ENCODE measurements around the gene ATP5F1D. TPM values are rescaled to one million over a fixed set of nuclear protein-coding genes. Genes with fewer than 3 reads are reported as not detected.
A peak's percentile ranks its signal among the peaks of the same experiment; 100 is the strongest.

ATP5F1D gene
- total RNA-seq, 2 donors from 2014 or later: 40.4 to 45.1 TPM

DNA sequence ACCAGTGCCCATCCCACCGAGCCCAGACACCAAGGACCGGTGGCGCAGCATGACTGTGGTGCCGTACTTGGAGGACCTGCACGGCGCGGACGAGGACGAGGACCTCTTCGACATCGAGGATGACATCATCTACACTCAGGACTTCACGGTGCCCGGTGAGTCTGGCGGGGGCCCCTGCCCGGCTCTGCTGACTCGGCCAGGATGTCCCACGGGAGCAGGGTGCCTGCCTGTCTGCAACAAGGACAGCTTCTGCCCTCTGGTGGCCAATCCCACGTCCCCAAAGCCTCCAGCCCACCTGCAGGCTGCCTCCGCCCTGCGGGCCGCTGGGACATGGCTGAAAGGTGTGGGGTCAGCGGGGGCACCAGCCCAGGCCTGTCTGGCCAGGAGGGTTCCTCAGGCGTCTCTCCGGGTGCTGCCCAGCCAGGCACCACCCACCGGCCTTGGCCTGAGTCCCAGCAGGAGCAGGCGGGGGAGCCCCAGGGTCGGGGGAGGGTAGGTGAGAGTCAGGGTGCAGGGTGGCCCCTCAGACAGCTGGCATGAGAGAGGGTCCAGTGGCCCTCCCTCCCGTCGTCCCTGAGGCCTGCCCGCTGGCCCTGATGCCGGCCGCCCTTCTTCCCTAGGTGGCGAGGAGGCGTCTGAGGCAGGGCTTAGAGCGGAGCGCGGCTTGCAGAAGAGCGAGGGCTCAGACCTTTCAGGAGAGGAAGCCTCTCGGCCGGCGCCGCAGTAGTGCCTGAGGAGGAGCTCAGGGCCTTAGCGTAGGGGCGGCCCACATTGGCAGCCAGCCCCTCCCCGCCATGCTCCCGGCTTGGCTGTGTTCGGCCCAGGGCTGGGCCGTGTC, 18.3 kb upstream of the ATP5F1D start:
- Histone ChIP-seq H3K4me1 (ENCODE audit: control insufficient read depth in 1 of 2, low read depth in 2 of 2) (peaks cover 6 to 39% of the 10 kb centered on the region in 2 donors), H3K9me3 (no peaks in the 10 kb centered on the region), H3K36me3 (peaks cover 52% of the 10 kb centered on the region), H3K4me3 (no peak overlapping the region), H3K27me3 (replicated peaks; ENCODE audit: insufficient read depth) (no peaks in the 10 kb centered on the region), H3K27ac (no peak overlapping the region)
- DNase-seq (ENCODE audit: low spot score) (no peak), ATAC-seq (ENCODE audit: insufficient number of reproducible peaks, low FRiP score, low read depth) (no peak)
- TF ChIP-seq, protein P1, sequence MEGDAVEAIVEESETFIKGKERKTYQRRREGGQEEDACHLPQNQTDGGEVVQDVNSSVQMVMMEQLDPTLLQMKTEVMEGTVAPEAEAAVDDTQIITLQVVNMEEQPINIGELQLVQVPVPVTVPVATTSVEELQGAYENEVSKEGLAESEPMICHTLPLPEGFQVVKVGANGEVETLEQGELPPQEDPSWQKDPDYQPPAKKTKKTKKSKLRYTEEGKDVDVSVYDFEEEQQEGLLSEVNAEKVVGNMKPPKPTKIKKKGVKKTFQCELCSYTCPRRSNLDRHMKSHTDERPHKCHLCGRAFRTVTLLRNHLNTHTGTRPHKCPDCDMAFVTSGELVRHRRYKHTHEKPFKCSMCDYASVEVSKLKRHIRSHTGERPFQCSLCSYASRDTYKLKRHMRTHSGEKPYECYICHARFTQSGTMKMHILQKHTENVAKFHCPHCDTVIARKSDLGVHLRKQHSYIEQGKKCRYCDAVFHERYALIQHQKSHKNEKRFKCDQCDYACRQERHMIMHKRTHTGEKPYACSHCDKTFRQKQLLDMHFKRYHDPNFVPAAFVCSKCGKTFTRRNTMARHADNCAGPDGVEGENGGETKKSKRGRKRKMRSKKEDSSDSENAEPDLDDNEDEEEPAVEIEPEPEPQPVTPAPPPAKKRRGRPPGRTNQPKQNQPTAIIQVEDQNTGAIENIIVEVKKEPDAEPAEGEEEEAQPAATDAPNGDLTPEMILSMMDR (IDR thresholded peaks at IDR 0.05): peak; percentile 37

DNA sequence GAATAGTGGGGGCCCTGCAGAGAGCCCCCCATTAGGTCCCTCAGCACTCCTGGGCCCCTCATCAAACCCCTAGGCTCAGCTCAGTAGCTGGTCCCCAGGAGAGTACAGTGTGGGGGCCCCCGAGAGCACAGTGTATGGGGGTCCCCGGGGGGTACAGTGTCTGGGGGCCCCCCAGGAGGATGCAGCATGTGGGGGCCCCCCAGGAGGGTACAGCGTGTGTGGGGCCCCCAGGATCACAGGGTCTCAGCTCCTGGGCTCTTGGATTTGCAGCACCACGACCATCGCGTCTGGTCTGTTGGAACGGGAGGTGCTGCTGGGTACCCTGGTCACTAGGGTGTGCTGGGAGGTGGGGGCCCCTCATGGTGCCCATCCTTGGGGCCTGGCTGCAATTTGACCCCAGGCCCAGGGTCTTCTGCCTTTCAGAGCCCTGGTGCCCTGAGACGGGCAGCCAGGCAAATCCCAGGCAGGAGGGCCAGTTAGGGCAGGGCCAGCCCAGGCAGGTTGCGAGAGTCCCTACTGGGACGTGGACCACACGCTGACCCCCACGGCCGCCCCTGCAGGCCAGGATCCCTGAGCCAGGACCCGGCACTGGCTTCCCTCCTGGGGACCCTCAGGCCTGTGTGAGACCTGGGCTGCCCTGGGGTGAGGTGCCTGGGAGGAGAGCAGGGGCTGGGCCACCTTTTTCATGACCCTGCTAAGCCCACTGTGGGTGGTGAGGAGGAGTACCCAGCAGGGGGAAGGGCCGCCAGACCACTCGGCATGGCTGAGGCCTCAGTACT, 17.3 kb upstream of the ATP5F1D start:
- H3K27ac ChIP-seq: no peak overlapping the region
- H3K9me3 ChIP-seq: no peaks in the 10 kb centered on the region
- no peak for ATAC-seq (ENCODE audit: insufficient number of reproducible peaks, low FRiP score, low read depth)
- H3K36me3 ChIP-seq: peaks cover 54% of the 10 kb centered on the region
- no peaks in the 10 kb centered on the region for H3K27me3 ChIP-seq (replicated peaks; ENCODE audit: insufficient read depth)
- TF ChIP-seq, protein P1 (IDR thresholded peaks at IDR 0.05): no peak
- DNase-seq (ENCODE audit: low spot score): no peak
- peaks cover 6 to 29% of the 10 kb centered on the region in 2 donors for H3K4me1 ChIP-seq (ENCODE audit: control insufficient read depth in 1 of 2, low read depth in 2 of 2)
- no peak overlapping the region for H3K4me3 ChIP-seq

DNA sequence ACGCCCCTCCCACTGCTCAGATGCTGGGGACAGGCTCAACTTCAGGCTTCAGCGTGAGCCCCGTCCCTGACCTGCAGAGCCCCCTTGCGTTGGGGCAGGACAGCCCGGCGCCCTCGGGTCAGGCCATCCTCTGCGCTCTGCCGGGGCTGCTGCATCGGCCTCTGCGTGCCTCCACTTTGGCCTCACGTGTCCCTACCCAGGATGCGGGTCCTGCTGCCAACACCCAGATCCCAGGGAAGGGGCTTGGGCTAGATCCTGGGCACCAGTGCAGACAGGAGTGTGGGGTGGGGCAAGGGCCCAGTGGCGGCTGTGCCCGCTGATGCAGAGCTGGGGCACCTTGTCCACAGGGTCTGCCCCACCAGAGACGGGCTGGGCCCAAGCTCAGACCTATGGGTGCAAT, 16.7 kb upstream of the ATP5F1D start:
- no peak for ATAC-seq (ENCODE audit: insufficient number of reproducible peaks, low FRiP score, low read depth)
- peaks cover 54% of the 10 kb centered on the region for H3K36me3 ChIP-seq
- H3K27ac ChIP-seq: no peak overlapping the region

DNA sequence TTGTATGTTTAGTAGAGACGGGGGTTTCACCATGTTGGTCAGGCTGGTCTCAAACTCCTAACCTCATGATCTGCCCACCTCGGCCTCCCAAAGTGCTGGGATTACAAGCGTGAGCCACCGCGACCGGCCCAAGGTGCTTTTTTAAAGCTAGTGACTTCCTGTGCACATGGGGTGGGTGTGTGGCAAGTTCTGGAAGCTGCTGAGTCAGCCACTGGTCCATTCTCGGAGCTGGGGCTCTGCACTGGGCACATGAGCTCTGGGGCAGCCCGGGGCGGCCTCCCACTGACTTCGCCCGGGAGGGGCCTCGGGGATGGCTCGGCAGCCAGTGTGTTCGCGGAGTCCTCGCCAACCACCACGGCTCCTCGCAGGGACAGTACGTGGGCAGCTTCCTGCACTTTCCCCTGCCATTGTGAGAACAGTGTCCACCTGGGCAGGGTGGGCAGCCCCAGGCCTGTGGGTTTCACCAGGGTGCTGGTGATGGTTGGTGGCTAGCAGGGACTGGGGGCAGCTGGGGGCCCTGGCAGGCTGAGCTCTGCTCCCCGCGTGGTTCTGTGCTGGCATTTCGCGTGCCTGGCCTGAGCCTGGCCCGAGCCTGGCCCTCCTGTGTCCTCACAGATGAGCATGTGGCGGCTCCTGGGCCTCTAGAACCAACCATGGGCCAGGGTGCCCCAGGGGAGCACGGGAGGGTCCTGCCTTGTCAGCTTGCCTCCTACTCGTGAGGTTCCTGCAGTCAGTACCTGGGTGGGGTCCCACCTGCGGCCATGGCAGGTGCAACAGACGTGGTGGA, 15.9 kb upstream of the ATP5F1D start:
- H3K27ac ChIP-seq: no peak overlapping the region
- TF ChIP-seq, protein P1 (IDR thresholded peaks at IDR 0.05): no peak
- DNase-seq (ENCODE audit: low spot score) (no peak), ATAC-seq (ENCODE audit: insufficient number of reproducible peaks, low FRiP score, low read depth) (no peak)
- H3K4me1 ChIP-seq (ENCODE audit: control insufficient read depth in 1 of 2, low read depth in 2 of 2): peaks cover 6 to 22% of the 10 kb centered on the region in 2 donors
- H3K36me3 ChIP-seq: peaks cover 50% of the 10 kb centered on the region
- no peak overlapping the region for H3K4me3 ChIP-seq
- no peaks in the 10 kb centered on the region for H3K9me3 ChIP-seq
- no peaks in the 10 kb centered on the region for H3K27me3 ChIP-seq (replicated peaks; ENCODE audit: insufficient read depth)

More for the DNA sequence above, 16.7 kb upstream of the ATP5F1D start:
- TF ChIP-seq, protein P1 (IDR thresholded peaks at IDR 0.05): no peak
- no peak overlapping the region for H3K4me3 ChIP-seq
- peaks cover 6 to 26% of the 10 kb centered on the region in 2 donors for H3K4me1 ChIP-seq (ENCODE audit: control insufficient read depth in 1 of 2, low read depth in 2 of 2)
- no peak for DNase-seq (ENCODE audit: low spot score)
- H3K9me3 ChIP-seq: no peaks in the 10 kb centered on the region
- no peaks in the 10 kb centered on the region for H3K27me3 ChIP-seq (replicated peaks; ENCODE audit: insufficient read depth)

DNA sequence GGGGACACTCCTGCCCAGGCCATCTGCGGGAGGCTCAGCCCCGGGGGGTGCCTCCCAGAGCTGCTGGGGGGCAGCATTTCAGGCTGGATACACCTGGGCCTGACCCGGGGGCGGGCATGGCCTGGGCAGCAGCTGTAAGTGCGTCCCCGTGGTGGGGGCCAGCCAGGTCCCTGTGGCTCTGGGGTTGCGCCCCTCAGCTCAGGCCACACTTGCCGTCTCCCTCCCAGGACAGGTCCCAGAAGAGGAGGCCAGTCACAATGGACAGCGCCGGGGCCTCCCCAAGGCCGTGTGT, 15.4 kb upstream of the ATP5F1D start:
- no peak overlapping the region for H3K4me3 ChIP-seq
- no peak overlapping the region for H3K27ac ChIP-seq
- no peaks in the 10 kb centered on the region for H3K9me3 ChIP-seq
- TF ChIP-seq, protein P1 (IDR thresholded peaks at IDR 0.05): no peak
- H3K36me3 ChIP-seq: peaks cover 44% of the 10 kb centered on the region
- H3K27me3 ChIP-seq (replicated peaks; ENCODE audit: insufficient read depth): no peaks in the 10 kb centered on the region
- ATAC-seq (ENCODE audit: insufficient number of reproducible peaks, low FRiP score, low read depth): no peak
- H3K4me1 ChIP-seq (ENCODE audit: control insufficient read depth in 1 of 2, low read depth in 2 of 2): peaks cover 6 to 17% of the 10 kb centered on the region in 2 donors
- DNase-seq (ENCODE audit: low spot score): no peak
